HG02571 (cell line): ENCODE results near the gene TEDC1.

Source experiments
- ATAC-seq: cut with Tn5 transposase; IDR thresholded peaks from one replicate; pipeline ENCODE4 v1.9.1; 2021; ENCODE audit warnings: mild to moderate bottlenecking, moderate library complexity; ENCODE audit not compliant: unreplicated experiment

Gene TEDC1

GRCh38 chr14:105484069-105484996, 6.7 kb upstream of the TEDC1 start:
- ATAC-seq: no peak

DNA sequence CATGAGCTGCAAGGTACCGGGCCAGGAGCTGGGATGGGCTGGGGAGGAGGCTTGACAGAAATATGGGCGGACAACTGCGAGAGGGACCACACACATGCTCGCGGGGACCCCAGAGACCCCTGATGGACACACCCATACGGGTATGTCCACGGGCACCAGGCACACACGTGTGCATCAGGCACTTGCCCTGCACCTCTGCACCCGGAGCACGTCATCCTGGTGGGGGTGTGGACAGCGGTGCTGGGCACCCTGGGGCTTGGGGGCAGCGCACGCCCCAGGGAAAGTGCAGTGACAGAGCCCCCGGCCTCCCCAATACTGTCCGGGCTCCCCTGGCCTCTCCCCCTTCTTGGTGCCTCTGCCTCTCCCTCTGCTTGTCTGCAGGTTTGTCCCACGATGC, 6.1 kb upstream of the TEDC1 start:
- ATAC-seq: no peak

GRCh38 chr14:105485739-105486162, 5.3 kb upstream of the TEDC1 start:
- ATAC-seq: no peak

DNA sequence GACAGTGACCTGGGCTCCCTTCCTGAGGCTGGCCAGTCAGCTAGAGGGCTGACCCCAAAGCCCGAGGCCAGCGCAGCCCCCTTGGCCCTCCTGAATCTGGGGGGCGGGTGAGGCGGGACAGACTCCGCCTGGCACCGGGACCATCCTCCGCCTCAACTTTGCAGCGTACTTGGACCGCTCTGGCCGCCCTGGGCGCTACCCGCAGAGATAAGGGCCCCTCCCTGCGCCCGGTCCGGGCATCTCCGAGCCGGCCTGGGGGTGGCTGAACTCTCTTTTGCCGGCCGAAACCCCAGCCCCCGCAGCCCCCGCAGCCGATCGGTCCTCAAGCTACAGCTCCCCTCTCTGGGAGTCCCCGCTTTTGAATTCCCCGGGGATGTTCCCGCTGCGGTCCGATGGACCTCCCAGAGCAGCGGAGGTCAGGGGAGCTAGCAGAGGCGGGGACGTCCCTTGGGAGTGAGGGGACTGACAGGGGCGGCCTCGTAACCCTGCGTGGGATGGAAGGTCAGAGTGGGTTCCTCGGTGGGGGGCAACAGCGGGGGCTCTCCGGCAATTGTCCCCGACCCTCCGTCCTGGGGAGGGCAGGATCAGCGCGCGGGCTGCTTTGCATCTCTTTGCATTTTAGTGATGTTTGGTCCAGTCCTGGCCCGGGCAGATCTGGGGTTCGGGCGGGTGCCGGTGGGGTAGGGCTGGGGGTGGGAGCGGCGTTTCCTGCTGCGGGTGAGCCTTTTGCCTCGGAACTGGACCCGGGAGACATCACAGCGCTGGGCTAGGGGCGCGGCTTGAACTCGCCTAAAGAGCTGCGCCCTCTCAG, 4.7 kb upstream of the TEDC1 start, which contains the start of gene CRIP1:
Gene CRIP1, plus strand, starts transcription at position 724 of the 811 bp plus-strand sequence. CDS start 374 bp downstream, outside the sequence.
- no peak for ATAC-seq

DNA sequence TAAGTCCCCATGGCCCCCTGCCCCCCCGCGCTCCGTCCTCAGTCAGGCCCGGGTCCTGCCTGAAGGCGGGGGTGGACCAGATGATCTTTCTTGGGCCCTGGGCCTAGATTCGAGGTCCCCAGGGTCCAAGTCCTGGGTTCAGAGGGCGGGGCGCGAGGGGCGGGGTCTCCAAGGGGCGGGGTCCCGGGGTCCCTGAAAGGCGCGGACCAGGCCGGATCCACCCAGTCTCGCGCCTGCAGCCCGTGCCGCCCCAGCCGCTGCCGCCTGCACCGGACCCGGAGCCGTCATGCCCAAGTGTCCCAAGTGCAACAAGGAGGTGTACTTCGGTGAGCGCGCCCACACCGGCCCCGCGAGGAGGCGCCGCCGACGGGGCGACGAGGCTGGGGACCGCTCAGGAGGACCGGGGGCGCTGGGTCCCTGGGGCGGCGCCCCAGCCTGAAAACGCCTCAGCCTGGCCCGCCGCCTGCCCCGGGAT, 4.0 kb upstream of the TEDC1 start:
- ATAC-seq: no peak

DNA sequence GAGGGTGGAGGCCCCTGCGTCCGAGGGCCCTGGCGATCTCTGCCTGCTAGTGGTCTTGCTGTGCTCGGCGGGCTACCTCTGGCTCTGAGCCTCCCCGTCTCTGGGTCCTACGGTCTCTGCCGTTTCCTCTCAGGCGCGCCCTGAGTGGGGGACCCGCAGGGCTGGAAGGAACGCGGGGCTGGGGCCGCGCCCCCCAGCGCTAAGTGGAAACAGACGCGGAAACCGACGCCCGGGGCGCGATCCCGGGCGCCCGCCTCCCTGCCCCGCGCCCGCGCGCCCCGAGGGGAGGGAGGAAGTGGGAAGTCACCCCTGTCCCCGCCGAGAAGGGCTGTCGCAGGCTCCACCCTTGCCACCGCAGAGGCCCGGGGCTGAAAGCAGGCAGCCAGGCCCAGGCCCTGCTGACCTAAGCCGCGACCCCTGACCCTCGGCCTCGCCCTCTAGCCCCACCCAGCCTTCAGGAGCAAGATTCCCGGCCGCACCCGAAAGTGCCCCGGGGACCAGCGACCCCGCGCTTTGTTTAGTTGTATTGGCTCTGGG, 3.5 kb upstream of the TEDC1 start:
- no peak for ATAC-seq

- no peak for ATAC-seq
Observed at GRCh38 chr14:105487986-105488777, 2.9 kb upstream of the TEDC1 start.

DNA sequence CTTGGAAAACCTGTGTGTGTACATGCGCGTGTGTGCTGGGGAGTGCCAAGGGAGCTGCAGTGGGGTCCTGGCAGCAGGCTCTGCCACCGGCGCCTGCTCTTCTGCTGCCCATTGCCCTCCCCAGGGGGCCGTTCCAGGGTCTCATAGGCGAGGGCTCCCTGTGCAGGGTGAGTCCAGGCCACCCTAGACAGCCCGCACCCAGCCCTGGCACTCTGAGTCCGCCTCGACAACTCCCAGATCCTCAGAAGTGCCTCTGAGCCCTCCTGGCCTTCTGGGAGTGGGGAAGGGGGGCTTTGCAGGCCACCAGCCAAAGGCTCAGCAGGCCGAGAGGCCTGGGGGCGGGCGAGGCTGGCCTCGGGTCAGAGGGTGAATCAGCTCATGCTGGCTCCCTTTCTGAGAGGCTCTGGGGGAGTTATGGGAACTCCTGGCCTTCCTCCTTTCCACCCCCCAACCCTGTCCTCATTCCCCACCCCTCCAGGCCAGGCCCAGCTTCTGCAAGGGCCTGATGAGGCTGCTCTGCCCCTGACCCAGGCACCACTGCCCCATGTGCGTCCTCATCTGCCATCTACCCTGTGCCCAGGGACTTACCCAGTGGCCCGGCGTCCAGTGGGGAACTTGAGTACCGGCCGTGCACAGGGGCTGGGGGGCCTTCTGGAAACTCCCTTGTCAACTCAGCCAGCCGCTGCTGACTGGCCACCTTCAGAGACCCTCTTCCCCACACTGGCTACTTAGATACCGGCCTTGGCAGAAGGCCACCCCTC, 2.1 kb upstream of the TEDC1 start:
- ATAC-seq: no peak

GRCh38 chr14:105489542-105490266, 1.3 kb upstream of the TEDC1 start:
- ATAC-seq: no peak

GRCh38 chr14:105490267-105490571, 827 bp upstream of the TEDC1 start:
- ATAC-seq: peak; percentile 0

GRCh38 chr14:105491366-105491973, 424 bp downstream of the TEDC1 start:
- no peak for ATAC-seq

GRCh38 chr14:105492031-105492970, 1.3 kb downstream of the TEDC1 start:
- ATAC-seq: no peak

DNA sequence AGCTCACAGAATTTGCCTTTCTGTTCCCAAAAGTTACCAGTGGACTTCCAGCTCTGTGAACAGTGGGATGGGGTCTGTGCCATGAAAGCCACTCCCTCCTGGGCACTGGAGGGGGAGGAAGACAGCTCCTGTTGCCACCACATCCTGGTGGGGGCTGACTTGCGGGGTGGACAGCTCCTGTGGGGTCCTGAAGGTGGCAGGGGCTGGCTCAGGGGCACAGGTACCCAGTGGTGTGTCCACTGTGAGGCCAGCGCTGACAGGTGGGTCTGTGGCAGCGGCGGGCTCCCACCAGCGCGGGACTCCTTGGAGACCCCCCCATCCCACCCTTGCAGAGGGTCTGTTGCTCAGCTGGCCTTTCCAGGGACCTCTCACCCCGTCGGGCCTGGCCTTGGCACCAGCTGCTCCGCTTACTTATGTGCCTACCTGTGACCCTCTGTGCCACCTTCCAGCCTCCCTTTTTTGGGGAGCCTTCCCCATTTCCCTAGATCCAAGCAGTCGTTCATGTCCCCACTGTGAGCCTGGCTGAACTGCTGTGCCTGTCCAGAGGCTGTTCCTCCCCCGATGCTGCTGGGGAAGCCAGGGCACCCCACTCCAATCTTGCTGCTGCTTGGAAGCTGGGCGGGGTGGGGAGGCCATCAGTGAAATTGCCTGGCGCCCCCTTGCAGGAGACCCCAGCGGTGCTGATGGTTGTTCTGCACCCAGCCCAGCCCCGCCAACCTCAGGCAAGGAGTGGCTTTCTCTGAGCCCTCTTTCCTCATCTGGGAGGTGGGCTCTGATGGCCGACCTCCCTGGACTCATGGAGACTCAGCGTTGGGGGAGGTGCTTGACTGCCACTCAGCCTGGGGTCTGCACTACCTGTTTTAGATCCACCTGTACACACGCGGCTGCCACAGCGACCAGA, 2.2 kb downstream of the TEDC1 start:
- ATAC-seq: no peak

DNA sequence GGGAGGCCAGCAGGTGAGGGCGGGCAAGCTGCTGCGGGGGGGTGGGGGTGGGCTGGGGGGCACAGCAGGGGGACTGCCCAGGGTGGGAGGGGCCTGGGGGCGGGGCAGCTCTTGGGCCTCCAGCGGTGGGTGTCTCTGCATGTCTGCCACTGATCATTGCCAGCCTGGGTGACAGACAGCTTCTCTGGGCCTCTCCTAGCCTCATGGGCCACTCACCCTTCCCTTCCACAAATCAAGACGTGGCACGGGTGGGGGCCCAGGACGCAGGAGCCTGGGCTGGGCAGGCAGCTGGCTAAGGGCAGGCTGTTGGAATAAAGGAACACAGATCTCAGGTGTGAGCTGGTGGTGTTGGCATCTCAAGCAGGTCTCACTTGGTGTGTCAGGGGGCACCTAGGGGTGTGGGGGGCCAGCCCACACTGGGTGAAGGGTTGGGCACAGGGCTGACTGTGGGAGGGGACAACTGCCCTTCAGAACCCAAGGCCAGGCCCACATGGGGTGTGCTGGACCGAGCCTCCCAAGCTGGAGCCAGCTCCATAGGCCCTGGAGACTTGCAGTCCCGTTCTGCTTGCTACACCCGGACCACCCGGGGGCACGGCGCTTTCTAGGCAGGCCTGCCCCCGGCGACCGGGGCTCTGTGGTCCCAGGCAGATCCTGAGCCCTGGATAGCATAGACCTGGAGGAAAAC, 3.0 kb downstream of the TEDC1 start:
- ATAC-seq: no peak

DNA sequence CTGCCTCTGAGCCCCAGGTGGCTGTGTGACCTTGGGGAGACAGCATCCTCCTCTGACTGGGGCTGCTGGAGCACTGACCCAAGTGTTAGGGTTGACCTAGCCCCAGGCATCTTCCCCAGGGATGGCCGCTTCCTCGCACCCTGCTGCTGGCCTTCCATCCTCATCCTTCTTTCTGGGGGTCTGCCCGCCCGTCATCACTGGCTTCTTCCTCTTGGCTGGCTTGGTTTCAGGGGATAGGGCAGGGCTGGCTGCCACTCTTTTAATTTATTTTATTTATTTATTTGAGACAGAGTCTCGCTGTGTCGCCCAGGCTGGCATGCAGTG, 3.5 kb downstream of the TEDC1 start:
- no peak for ATAC-seq
